HG02970 (cell line): ENCODE data around the gene AP1S1.
A peak's percentile ranks its signal among the peaks of the same experiment; 100 is the strongest.

Experiments used
- ATAC-seq: cut with Tn5 transposase; IDR thresholded peaks from one replicate; pipeline ENCODE4 v1.9.1; 2021; ENCODE audit warnings: mild to moderate bottlenecking, moderate library complexity, moderate number of reproducible peaks; ENCODE audit not compliant: unreplicated experiment, low FRiP score

The AP1S1 gene

DNA sequence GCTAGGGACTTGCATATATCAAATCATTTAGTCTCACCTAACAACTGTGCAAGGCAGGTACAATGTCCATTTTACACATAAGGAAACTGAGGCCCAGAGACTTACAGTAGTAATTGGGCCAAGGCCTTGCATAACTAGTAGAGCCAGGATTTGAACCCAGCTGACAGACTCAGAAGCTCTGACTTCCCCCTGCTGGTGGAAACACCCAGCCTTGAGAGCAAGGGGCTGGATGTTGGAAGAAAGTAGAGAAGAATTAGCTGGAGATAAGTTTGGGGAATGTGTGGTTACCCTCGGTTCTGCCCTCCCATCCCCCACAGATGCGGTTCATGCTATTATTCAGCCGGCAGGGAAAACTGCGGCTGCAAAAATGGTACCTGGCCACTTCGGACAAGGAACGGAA is 2.0 kb downstream of the AP1S1 start:
- ATAC-seq, result no peak

DNA sequence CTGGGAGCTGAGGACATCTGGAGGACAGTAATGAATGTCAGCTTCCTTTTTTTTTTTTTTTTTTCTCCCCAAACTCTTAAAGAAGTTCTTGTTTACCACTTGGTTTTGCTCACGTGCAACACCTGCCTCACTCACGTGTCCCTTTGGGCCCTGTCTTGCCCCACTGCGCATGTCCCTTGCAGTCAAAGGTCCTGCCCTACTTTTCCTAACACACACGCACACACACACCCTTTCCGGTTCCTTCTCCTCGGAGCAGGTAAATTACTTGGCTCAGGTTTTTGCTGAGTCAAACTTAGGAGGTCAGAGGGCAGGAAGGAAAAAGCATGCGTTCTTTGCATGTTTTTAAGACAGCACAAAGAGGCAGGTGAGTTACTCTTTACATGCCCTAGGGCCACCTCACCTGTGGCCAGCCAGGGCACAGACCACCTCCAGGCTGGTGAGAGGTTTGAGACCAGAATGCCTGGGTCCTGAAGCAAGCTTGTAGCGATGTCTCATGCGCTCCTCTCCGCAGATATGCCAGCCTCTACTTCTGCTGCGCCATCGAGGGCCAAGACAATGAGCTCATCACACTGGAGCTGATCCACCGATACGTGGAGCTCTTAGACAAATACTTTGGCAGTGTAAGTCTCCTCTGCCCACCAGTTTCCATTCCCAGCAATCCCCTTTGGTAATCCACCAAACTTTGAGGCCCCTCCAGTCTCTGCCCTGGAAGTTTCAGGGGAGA is 2.8 kb downstream of the AP1S1 start:
- no peak for ATAC-seq

DNA sequence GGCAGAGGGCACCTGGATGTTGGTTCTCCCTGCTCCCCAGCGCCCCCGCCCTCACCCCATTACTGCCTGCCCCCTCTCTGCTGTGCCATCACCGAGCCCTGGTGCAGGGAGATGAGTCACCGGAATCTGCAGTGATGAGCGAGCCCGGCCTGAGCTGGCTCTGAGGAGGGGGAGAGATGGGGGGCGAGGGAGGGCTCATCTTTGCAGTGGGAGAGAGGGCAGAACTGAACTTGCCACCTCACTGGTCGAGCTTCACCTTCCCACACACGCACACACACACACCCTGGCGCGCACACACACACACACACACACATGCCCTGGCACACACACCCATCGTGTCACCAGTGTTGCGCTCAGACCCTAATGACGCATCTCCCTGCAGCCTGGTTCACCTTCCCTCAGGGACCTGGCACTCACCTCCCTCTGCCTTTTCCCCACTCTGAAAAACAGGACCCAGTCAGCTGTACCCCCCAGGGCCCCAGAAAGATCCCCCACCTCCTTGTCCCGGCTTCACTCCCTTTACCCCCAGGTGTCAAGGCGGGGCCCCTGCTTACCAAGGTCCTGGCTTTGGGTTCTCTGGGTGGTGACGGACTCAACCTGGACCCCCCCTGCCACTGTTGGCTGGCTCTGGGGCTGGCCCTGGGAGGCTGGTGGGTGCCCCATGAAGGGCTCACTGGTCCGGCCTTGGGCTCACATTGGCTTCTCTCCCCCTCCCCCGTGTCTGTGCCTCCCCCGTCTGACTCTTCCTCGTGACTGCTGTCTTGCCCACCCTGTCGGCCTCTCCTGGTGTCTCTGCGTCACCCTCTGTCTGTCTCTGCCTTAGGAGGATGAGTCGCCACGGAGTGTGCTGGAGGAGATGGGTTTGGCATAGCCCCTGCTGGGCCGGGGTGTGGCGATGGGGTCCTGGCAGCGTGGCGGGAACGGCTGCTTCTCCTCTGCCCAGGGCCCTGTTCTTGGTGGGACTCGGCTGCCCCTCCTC is 5.7 kb downstream of the AP1S1 start:
- no peak for ATAC-seq

DNA sequence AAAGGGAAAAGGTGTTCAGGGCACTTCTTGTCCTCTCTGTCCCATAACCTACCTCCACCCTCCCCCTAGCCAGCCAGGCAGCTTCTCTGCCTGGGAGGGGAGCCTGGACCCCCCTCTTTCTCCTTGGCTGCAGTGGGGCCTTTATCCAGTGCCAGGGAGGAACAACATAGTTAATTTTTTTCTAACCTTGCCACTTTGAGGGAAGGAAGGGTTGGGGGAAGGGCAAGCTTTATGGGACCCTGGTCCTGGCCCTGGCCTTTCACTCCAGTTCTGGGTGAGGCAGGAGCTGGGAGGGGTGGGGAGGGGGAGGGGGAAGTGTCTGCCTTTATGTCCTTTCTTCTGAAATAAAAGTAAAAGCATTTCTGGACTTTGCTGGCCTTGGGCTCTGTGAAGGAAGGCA is 6.6 kb downstream of the AP1S1 start:
- ATAC-seq, result no peak

DNA sequence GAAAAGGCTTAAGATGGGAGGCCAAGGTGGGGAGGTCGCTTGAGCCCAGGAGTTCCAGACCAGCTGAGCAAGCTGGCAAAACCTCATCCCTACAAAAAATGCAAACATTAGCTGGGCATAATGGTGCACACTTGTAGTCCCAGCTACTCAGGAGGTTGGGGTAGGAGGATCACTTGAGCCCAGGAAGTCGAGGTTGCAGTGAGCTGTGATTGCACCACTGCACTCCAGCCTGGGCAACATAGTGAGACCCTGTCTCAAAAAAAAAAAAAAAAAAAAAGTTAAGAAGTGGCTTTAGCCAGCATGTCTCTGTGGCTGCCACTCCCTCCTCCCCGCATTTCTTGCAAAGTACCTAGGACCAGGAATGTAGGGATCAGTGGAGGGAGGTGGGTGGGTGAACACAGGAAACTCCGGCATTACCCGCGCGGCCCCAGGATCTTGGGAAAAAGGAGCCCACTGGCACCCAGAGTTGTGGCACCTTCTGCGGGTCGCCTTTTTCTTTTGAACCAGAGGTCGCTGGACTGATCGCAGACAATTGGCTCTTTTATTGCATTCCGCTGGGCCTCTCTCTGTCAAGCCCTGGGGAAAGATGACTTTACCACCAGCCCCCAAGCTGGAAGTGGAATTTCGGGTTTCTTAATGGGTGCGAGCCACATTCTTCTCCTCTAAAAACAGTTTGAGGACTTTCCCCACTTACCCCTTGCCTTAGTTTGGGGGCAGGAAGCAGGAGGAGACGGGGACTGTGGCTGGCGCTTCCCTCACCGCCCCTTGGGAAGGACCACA is 7.6 kb downstream of the AP1S1 start:
- no peak for ATAC-seq

DNA sequence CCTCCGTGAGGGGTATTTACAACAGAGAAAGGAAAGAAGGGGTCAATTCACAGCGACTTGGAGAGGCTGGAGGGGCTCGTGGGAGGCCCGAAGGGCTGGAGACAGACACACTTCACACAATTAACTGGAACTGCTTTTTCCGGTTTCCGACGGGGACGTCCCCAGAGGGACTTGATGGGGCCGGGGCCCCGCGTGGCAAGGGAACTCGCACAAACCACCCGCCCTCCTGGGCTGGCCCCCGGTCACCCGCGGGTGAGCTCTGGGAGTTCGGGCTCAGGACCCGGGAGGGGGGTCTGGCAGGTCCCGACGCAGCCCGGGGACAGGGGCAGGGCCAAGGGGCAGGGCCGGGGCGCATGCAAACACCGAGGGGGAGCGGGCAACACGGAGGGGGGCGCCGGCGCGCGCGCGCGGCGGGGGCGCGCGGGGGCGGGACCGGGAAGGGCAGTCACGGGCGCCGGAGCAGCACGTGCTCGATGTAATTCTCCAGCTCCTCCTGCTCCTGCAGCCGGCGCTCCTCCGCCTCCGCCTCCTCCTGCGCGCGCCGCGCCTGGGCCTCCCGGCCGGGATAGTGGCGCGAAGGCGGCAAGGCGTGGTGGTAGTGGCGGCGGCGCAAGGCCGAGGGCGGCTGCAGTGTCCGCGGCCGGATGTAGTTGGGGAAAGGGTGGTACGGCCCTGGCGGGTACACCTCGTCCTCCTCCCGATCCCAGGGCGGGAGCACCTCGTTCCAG is 8.4 kb downstream of the AP1S1 start:
- ATAC-seq, result no peak

DNA sequence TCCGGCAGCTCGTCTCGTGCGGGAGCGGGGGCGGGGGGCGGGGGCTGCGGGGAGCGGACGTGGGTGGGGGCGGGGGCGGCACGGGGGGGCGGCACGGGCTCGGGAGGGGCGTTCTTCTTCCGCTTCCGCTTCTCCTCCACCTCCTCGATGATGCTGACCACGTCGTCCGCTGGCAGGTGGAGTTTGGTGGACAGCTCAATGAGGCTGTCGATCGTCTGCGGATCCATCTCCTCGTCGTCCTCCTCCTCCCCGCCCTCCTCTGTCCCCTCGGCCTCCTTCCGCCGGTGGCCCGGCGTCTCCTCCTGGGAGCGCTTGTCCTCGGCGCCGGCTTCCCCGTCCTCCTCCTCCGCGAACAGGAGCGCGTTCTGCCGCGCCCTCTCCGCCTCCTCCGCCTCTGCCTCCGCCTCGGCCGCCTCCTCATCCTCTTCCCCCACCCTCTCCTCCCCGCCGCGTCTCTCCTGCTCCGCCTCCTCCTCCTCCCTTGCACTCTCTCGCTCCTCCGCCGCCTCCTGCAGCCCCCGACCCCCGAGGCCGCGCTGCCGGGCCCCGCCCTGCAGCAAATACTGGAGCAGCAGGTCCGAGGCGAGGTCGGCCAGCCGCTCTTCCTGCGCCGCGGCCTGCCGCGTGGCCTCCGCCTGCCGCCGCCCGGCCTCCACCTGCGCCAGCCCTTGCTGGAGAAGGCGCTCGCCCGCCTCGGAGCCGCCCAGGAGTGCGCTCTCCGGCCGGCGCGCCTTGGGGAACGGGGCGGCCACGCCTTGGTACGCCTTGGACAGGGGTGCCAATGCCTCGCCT is 9.2 kb downstream of the AP1S1 start:
- no peak for ATAC-seq

DNA sequence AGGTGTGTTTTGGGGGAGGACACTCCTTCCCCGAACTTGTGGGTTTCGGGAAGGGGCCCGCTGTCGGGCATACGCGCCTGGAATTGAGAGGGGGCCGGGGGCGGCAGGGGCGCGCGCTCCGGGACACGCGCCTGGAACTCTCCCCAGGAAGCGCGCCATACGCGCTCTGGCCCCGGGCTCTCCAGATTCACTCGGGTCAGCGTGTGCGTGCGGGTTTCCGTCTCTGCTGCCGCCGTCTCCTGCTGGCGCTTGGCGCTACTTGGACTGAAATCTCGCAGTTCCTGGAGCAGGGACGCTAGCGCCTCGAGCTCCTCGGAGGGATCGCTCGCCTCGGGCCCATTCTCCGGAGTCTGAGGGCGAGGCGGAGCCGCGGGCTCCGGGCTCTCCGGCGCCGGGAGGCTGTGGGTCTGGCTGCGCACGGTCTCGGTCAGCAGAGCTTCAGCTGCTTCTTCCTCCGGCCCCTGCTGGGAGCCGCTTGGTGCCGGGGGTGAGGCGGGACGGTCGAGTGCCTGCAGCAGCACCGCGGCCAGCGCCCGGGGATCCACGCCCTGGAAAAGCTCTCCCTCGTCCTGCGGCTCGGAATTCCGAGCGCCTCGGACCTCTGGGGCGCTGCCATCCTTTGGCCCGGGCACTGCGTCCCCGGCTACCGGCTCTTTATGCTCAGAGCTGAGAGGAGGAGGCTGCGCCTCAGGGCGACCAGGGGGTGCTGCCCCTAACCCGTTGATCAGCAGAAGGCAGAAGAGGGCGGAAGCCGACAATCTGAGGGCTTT is 10.0 kb downstream of the AP1S1 start:
- ATAC-seq, result no peak

DNA sequence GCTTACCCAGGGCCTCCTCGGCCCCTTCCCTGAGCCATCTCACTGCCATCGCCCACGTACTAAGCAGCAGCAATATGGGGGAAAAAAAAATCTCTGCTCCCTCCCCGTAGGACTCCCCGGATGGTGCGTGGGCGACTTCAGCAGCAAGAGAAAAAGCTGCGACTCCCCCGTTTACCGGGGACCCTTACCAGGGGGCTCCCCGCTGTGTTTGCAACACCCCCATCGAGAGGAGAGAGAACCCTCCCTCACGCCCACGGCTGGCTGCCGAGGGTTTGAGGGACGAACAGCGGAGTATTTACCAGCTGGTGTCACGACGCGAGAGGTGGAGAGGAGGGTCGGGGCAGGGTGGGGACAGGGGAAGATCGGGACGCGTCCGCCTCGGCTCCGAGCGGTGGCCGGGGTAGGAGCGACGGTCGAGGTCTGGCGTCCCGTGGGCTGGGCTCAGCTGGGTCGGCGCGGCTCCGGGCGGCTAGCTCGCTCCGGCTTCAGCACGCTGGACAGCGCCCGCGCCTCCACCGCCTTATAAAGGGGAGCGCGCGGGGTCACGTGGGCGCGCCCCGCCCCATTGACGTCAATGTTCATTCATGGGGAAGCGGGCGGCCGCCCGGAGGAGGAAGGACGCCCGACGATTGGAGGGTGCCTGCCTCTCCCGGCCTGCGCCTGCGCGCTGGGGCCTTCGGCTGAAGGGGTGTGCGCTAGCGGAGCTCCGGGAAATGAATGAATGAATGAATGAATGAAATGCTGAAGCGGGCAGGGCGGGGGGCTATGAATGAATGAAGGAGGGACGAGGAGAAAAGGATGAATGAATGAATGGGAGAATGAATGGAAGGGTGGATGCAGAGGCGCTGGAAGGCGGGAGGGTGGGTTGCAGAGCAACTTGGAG is 11.0 kb downstream of the AP1S1 start, which contains the start of gene VGF:
VGF (minus strand) TSS at position 495 of the 883 bp plus-strand sequence. CDS start 726 bp downstream, outside the sequence.
- ATAC-seq, result peak; percentile 76

DNA sequence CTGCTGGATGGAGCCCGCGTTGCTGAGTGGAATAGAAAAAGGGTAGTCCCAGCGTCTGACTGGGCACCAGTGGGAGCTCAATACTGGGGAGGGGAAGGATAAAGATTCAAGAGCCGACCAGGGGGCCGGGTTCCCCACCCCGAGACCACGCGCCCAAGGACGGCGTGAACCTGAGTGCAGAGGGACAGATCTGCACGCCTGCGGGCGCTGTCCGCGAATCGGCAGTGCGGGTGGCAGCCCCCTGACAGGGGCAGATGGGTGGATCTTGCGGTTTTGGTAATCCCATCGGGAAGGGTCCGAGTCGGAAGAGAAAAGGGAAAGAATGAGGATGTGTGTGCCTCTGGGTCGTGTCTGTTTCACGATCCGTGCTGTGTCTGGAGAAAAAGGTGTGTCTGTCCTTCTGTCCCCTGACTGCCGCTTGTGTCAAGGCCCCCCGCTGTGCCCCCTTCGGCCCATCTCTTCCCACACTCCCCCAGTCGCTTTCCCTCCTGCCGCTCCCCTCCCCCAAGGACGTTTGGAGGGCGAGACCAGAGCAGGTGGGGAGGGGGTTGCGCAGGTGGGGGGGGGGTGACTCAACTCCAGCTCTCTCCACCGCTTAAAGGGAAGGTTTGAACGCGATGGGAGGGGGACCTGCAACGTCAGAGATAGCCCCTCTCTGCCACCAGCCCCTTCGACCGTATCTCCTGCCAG is 11.8 kb downstream of the AP1S1 start:
- ATAC-seq, result no peak

DNA sequence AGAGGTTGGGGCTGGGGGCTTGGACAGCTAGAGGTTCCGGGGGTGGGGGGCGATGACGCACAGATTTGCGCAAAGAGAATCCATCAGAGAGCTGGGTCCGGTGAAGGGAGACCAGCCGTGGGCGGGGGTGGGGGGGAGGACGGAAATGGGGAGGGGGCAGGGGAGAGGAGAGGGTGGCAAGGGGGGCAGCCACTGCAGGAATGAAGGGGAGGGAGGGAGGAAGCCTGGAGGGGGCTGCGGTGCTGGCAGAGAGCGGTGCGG is 12.3 kb downstream of the AP1S1 start:
- no peak for ATAC-seq

DNA sequence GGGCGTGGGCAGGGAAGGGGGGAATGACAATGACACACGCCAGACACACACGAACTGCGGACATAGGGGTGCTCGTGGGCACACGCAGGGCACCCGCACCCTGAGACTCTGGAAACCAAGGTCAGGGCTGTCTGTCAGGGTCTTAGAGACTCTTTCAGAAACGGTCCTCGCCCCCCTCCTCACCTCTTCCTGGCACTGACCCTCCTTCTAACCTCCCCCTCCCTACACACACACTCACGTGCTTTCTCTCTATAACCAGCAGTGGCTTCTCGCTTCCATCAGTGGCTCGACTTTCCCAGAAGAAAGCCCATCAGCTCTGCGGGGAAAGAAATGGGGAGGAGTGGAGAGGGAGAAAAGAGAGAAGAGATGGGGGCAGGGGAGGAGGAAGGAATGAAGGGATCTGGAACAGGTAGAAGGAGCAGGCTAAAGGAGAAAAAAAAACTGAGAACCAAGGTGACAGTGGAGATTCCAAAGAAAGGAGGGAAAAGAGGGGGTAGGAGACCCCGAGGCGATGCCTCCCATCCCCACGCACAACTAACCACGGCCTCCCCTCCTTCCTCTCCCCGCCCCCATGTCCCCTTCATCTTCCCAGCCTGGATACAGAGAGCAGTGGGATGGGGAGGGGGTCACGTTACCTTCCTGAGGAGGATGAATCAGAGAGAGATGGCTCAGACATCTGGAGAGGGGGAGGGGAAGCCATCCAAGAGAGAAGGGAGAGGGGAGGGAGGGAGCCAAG is 12.8 kb downstream of the AP1S1 start:
- no peak for ATAC-seq

DNA sequence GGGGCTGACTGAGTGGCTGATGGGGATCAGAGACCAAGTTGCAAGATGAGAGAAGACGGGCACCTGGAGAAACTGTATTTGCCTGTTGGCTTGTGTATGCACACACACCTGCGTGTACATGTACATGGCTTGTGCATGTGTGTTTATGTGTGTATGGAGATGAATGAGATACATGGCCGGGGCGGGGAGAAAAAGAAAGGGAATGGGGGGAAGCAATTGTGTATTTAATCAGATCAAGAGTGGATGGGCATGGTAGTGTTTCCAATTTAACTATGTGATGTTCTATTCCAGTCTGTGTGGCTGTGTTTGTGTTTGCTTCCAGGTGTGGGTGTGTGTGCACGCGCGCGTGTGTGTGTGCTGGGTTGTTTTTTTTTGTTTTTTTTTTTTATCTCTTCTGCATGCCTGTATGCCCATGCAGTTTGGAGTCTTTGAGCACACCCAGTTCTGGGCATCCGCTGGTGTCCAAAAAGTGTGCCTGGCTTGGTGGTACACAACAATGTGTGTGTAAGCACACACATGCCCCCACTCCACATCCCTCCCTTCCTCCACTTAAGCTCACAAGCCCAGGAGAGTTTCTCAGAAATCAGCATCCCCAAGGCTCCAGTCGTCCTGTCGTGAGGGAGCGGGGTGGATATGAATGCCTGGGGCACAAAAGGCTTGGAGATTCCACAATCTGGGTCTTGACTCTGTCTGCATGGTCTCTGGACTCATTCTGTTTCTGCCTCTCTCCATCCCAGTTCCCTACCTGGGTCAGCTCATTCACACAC is 13.6 kb downstream of the AP1S1 start:
- no peak for ATAC-seq

DNA sequence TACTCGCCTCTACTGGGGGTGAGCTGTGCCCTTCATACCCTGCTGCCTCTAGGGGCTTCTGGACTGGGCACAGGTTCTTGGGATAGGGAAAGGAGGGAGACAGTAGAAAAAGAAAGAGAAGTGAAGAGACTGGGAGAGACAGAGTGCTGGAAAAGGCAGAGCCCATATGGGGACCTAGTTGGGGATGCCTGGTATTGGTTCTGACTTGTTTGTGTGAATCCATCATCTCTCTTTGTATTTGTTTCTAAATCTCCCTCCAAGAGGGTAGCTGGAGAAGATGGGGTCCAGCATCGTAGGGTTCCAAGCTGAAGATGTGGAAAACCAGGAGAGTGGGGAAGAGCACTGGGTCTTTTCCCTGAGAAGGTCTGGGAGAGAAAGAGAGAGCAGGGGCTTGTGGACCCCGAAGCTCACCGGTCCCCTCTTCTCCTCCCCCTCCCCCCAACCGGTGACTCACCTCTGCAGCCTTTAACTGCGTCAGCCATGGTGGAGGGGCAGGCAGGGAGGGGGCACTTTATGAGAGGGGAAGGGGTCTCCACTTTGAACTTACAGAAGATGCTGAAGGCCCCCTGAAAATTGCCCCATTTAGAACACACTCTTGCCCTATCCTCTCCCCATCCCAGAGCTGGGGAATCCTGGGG is 14.3 kb downstream of the AP1S1 start:
- ATAC-seq, result no peak

DNA sequence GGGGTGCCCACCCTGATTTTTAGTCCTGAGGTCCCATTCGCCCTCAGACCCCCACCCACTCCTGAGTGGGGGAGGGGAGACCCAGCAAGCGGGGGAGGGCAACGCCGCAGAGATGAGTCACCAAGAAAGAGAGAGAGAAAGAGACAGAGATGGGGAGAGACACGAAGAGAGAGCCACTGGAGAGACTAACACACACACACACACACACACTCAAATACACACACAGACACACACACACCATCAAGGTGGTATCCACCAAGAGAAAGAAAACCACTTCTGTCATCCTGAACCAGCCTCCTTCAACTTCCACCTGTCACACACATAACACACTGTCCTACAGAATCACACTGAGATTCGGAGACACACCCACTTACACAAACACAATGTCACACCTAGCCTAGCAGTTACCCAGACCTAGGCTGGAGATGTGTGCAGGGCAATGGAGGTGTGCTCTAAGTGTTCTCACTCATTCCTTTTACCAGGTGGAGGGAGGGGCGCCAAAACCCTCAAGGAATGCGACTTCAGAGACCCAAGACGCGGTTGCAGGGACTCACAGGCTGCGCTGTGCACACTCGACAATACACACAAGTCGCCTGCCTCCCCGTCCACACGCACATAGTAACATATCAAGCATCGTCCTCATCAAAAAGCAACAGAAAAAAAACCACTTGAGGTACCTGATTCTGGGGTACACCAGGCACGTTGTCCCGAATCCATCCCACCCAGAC is 15.0 kb downstream of the AP1S1 start:
- ATAC-seq, result no peak
